Measurements from ENCODE around the gene NRXN3.

The NRXN3 gene

DNA sequence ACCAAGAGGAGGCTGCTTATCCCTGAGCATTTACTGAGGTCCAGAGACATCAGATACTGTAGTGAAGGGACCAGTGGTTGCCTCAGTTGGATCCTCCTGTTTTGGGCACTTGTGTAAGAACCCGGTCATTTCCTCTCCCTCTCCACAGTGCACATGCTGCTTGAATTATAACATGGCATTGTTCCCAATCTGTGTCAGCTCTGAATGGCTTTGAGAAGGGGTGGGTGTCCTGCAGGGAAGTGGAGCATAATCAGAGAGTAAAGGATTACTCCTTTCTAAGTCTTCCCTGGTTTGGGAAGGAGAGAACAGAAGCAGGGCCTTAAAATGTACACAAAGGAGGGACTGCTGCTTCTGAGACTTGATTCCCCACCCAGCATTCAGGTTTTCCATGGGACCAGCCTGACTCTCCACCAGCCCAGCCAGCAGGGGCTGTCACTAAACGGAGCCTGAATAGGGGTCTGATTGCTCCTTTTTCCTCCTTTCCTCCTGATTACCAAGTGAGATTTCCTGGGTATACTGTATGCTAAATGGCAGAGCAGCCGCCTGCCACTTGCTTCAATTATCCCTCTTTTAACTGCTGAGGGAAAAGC lies 78.4 kb downstream of the NRXN3 start:
- no peak for DNase-seq

GRCh38 chr14:78251308-78251707 lies 81.1 kb downstream of the NRXN3 start:
- DNase-seq: no peak

GRCh38 chr14:78253986-78254385 lies 83.8 kb downstream of the NRXN3 start:
- DNase-seq: no peak

- DNase-seq: no peak
Measured at GRCh38 chr14:78254911-78255461, 84.8 kb downstream of the NRXN3 start.

GRCh38 chr14:78259831-78260230 lies 89.7 kb downstream of the NRXN3 start:
- no peak for DNase-seq

DNA sequence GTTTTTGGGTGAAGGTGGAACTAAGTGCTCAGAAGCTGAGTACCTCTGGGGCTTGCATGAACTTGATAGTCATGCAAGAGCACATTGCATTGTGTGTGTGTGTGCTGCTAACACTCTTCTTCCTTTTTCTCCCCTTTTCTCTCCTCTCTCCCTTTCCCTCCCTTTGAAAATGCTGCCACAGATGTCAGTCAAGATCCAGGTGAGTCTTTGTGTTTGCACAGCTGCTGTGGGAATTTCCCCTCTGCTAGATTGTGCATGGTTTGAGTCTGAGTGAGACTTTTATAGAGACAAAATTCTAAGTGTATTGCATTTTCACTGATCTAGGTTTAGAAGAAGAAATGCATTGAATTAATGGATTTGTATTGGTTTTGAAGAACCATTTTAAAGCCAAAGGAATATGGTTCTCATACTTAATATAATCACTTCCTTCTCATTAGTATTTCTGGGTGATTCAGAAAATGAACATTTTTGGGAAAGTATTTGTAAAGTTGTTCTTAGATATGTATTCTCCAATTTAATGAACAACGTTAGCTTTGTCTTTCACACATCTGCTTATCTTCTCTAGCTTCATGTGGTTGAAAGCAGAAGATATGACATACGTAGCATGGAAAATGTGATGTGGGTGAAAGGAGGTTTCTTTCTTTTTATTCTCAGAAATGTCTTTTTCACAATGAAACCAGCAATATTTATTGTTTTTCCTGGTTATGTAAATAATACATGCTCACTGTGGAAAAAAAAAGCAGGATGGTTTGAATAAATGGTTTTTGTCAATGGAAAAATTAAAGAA lies 108.5 kb downstream of the NRXN3 start:
- no peak for DNase-seq

- no peak for DNase-seq
Measured at GRCh38 chr14:78282437-78282836, 112.3 kb downstream of the NRXN3 start.

DNA sequence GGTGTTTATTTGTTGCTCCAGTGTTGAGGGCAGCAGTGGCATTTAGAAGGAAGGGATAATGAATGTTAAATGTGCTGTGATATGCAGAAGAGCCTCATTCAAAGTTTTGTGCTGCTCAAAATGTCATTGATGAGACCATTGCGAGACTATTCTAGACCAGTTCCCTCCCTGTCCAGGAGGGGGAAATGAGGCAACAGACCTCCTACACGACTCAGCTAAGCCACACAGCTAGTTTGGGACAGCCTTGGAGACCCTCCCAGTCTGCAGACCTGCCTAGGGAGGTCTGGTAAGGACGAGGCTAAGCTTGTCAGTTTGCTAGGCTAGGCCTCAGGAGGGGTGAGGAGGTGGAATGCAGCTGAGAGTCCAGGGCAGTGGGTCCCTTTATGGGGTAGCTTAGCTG lies 116.0 kb downstream of the NRXN3 start:
- no peak for DNase-seq

DNA sequence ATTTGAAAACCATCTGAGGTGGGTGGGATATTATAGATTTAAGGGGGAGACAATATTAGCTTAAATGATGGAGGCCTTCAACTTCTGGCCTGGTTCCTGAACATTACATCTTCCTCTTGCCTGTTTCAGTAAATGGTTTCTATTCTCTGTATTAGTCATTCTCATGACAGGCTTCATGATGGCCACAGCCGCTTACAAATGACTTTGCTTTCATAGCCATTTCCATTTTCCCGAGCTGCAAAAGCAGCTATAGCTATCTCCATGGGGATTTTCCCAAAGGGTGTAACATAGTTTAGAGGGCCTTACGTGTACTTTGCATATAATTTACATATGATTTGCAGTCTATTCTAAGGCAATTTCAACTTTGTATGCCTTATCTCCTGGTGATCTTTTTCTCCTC lies 121.8 kb downstream of the NRXN3 start:
- no peak for DNase-seq

- no peak for DNase-seq
Measured at GRCh38 chr14:78297858-78298257, 127.7 kb downstream of the NRXN3 start.

- DNase-seq: no peak
Measured at GRCh38 chr14:78298298-78298697, 128.1 kb downstream of the NRXN3 start.

- no peak for DNase-seq
Measured at GRCh38 chr14:78302841-78303240, 132.7 kb downstream of the NRXN3 start.

DNA sequence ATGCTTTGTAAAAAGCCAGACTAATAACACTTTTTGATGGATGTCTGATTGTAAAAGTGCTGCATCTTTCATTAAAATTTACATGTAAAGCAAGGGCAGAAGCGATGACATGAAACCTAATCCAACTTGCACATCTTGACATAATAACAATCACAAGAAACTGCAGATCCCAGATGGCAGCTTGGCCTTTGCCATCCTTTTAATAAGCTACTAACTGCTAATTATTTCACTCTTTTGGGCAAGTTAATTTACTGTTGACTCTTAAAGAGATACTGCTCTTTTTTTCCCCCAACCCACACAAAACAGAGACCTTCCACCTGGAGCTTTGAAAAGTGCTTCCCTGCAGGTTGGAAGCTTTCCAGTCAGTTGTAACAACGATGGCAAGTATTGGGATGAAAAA lies 137.5 kb downstream of the NRXN3 start:
- DNase-seq: no peak

DNA sequence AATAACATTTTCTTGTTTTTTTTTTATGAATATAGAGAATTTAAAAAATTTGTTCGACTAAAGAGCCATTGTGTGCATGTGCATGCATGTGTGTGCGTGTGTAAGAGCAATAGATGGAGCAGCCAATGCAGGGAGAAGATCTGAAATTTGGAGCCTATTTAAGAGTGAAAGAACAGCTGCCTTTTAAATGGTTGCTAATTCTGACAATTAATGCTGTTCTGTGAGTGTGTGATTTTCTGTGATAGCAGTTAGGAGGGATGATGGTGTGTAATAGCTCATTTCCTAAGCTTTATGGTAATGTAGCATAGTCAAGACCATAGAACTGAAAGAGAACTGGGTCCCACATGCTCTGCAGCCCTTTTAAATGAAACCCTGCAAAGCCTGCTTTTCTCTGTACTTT lies 137.9 kb downstream of the NRXN3 start:
- DNase-seq: no peak

DNA sequence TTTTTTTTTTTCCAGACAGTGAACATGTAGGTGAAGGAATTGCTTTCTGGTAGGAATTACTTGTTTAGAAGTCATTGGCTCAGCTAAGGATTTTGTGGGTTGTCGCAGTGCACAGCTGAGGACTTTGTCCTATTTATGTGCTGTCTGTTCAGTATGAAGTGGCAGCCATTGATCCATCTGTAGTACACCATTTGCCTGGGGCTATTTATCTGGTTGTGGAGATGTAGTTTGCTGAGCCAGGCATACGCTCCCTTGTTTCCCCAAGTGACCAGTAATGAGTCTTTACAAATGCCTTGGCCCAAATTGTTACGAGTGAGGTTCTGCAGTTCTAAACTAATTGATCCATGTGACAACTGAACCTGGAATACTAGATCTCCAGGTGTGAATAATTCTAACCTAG lies 140.1 kb downstream of the NRXN3 start:
- no peak for DNase-seq

- DNase-seq: no peak
Measured at GRCh38 chr14:78313499-78313898, 143.3 kb downstream of the NRXN3 start.

- no peak for DNase-seq
Measured at GRCh38 chr14:78314484-78314883, 144.3 kb downstream of the NRXN3 start.

DNA sequence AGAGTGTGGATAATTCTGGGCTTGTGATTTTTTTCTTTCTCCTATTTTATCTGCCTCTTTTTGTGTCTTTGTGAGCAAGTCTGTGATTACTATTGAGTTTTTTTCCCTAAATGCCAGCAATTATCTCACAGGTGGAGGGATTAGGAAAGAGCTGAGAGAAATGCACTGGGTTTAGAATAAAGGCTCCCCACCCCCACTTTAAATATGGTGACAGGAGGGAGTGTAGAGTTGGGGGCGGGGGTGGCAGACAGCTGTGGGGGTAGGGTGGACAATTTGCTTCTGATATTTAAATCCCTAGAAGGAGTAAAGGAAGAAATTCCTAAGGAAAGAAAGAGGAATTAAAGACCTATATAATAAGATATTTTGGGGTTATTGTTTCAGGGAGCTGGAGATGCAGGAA lies 145.9 kb downstream of the NRXN3 start:
- DNase-seq: no peak

GRCh38 chr14:78316786-78317185 lies 146.6 kb downstream of the NRXN3 start:
- no peak for DNase-seq

DNA sequence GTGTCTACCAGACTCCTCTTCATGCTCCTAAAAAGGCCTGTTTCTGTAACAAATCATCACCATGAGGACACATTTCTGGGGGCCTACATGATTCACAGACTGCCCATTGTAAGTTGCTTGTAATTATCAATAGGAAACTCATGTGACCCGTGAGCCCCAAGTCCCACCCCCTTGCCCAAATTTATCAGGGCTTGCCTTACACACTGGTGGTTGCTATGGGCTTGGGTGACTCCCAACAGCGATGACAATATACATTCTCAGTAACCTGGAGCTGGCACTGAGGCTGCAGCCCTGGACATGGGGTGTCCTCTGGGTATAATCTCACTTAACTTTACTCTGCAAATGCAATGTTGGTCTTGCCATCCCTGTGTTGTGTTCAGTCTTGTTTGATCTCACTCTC lies 149.2 kb downstream of the NRXN3 start:
- DNase-seq: no peak

DNA sequence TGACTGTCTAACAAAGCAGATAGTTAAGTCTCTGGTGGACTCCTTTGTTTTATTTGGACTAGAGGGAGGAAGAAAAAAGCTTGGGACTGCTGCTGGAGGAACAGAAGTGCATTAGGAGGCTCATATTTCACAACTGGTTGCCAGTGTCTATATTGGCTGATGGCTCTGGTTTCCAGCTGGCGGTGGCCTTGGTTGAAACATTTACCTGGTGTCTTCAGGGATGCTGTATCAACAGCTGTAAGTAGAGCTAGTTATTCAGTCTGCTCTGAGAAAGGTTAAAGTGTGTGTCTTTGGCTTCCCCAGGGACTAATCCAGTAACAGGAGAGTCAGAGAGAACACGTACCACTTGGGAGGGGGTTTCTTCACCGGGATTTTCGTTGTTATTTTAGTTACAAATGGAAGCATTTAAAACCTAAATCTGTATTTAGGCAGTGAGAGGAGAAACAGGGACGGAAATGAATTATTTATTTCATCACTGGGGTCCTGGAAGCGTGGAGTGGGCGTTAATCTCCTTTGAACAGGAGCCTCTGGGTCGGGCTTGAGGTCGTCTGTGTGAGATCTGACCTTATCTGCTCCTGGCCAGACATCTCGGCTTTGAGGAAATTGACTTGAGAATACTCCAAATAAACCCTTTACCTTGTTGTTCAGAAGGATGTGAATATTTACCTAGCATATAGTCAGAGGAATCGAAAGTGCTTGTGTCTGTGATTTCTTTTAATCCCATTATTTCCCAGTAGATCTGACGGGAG lies 149.9 kb downstream of the NRXN3 start:
- DNase-seq: no peak

DNA sequence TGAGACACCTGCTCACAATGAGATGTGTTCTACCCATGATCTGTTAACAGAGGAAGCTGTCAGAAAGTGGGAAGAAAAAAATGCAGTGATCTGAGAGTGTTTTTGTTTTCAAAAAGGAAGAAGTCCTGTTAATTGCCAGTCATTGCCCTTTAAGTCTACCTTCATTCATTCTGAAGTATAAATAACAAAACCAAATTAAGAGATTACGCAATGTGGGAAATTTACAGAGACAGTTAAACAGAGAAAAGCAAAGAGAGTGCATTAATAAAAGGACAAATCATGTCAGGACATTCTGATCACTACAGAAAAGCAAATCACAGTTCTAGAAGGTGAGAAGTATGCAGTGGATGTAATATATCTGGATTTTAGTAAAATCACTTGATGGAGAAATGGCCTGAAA lies 154.2 kb downstream of the NRXN3 start:
- DNase-seq: no peak

DNA sequence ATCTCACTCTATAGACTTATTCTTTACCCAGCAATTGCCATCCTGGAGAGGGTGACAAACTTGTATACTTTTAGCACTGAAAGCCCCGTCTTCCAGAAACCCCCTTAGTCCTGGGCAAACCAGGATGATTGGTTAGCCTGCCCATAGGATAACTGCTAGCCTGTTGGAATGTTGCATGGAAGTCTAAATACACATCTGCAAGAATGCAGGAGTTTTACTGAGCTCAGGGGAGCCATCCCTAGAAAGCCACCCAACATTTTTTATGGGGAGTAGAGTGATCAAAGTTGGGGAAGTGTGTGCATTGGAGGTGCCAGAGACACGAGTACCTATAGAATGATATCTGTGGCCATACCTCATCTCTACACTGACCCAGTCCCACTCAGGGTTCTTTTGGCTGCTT lies 155.7 kb downstream of the NRXN3 start:
- no peak for DNase-seq
